K562 (cell line): ENCODE data around the gene CSTPP1. TPM values are rescaled to one million over a fixed set of nuclear protein-coding genes. Genes with fewer than 3 reads are reported as not detected.
"Not testable (repeated sequence)": the region's sequence is repeated elsewhere in the genome, so short reads cannot be mapped to it uniquely, and the experiment has no call there.

Experiments
- ATAC-seq: fragments of 200-7000 bp; cut with Tn5 transposase; 3 replicates; pipeline ENCODE4 v1.9.1; 2020; ENCODE audit warnings: moderate library complexity
- BruUV-seq: library from RNA; stranded (reverse); fragments of 400-500 nt; replicated peaks from 2 replicates; lab custom pipeline; 2021; lab: Mats Ljungman, UMichigan
- CTCF ChIA-PET: fragments of 300-600 bp; formaldehyde crosslinking; extraction: SDS; loops from one replicate; lab custom pipeline; 2021; ENCODE audit warnings: low intra/inter-chr PET ratio; lab: Yijun Ruan, JAX
- POLR2A ChIA-PET: fragments of 300-600, 350-650 bp; sonication (Branson Sonifier 250); formaldehyde crosslinking; extraction: SDS; loops from one replicate; lab custom pipeline; 2021; ENCODE audit warnings: antibody characterized with exemption, inconsistent platforms; lab: Yijun Ruan, JAX
- DNase-seq, 4 experiments: peaks; one replicate each; pipeline versions ENCODE4 v3.0.0 to v3.0.0-alpha.2; 2011 to 2018; ENCODE audit warnings: low spot score in 3 of 4, mixed read lengths in 3 of 4; ENCODE audit errors: extremely low read depth in 1 of 4
- FAIRE-seq: peaks from 2 replicates; lab custom pipeline; 2011; peaks lifted over from hg19 to GRCh38; lab: Jason Lieb, UNC
- H2AFZ ChIP-seq: 2 replicates; pipeline ENCODE4 v1.6.0; 2011; ENCODE audit warnings: low read depth, low read length, control low read depth, inconsistent platforms
- H3K27ac ChIP-seq: fragments of 200-600 bp; 3 replicates; pipeline ENCODE4 v1.8.0; 2011; ENCODE audit warnings: low read depth, mild to moderate bottlenecking, control low read depth, inconsistent platforms, low read length, moderate library complexity, mixed read lengths; ENCODE audit errors: extremely low read depth
- H3K27me3 ChIP-seq, 2 experiments: fragments of 300-600 bp in 1 of 2; 2 replicates in 1 of 2; 3 replicates in 1 of 2; pipeline versions ENCODE4 v1.6.0 to v1.8.0; 2011; ENCODE audit warnings: inconsistent platforms in 2 of 2, low read length in 2 of 2, mild to moderate bottlenecking in 1 of 2, mixed read lengths in 1 of 2, moderate library complexity in 1 of 2; ENCODE audit not compliant: control insufficient read depth in 2 of 2, insufficient read depth in 2 of 2
- H3K36me3 ChIP-seq: fragments of 300-600 bp; 3 replicates; pipeline ENCODE4 v1.8.0; 2011; ENCODE audit warnings: mild to moderate bottlenecking, low read length, inconsistent platforms; ENCODE audit not compliant: control insufficient read depth, insufficient read depth
- H3K4me1 ChIP-seq, 2 experiments: fragments of 200-600 bp in 1 of 2; replicated peaks in 1 of 2; 2 replicates in 1 of 2; 3 replicates in 1 of 2; pipeline versions ENCODE4 v1.5.1 to v1.8.0; 2011; ENCODE audit warnings: inconsistent platforms in 2 of 2, low read length in 2 of 2, mild to moderate bottlenecking in 1 of 2, mixed read lengths in 1 of 2, moderate library complexity in 1 of 2; ENCODE audit not compliant: control insufficient read depth in 2 of 2, insufficient read depth in 2 of 2
- H3K4me2 ChIP-seq: 2 replicates; pipeline ENCODE4 v1.6.1; 2011; ENCODE audit warnings: low read length, control low read depth, inconsistent platforms, mixed read lengths; ENCODE audit not compliant: insufficient read depth
- H3K4me3 ChIP-seq: fragments of 200-600 bp; sonication (generic), shearing (Covaris generic); 2 replicates; pipeline ENCODE4 v1.5.1; 2016; ENCODE audit warnings: control low read depth, inconsistent platforms
- H3K79me2 ChIP-seq: fragments of 200-600 bp; 3 replicates; pipeline ENCODE4 v1.8.0; 2011; ENCODE audit warnings: low read length, inconsistent platforms; ENCODE audit not compliant: control insufficient read depth, insufficient read depth
- H3K9ac ChIP-seq, 2 experiments: 2 replicates each; pipeline versions ENCODE4 v1.6.0 to v1.6.1; 2011; ENCODE audit warnings: low read depth in 2 of 2, low read length in 2 of 2, control low read depth in 1 of 2, inconsistent platforms in 1 of 2, mild to moderate bottlenecking in 1 of 2, mixed read lengths in 1 of 2; ENCODE audit not compliant: insufficient read depth in 1 of 2
- H3K9me1 ChIP-seq: one replicate; pipeline ENCODE4 v1.6.0; 2011; ENCODE audit warnings: inconsistent platforms, mild to moderate bottlenecking, low read length, moderate library complexity; ENCODE audit not compliant: control insufficient read depth, insufficient read depth
- H3K9me3 ChIP-seq: replicated peaks from 2 replicates; pipeline ENCODE4 v1.5.1; 2011; ENCODE audit warnings: low read depth, low read length, inconsistent platforms; ENCODE audit not compliant: control insufficient read depth, insufficient read depth
- H4K20me1 ChIP-seq: replicated peaks from 2 replicates; pipeline ENCODE4 v1.6.1; 2011; ENCODE audit warnings: low read length, inconsistent platforms, mixed read lengths; ENCODE audit not compliant: control insufficient read depth, insufficient read depth
- CEBPB ChIP-seq: fragments of 450-650 bp; IDR thresholded peaks from 2 replicates; pipeline ENCODE4 v1.6.1; 2016; ENCODE audit warnings: missing genetic modification characterization, missing compliant biosample characterization
- ZNF121 ChIP-seq: sonication (generic); formaldehyde crosslinking; conservative IDR thresholded peaks from 2 replicates; pipeline ENCODE4 v1.8.0; 2022; ENCODE audit warnings: missing genetic modification reagents
- WGBS: fragments of 100-300 bp; shearing (Covaris generic); methylation state at CpG from one replicate; pipeline ENCODE4 v1.1.6; 2016; ENCODE audit warnings: low coverage, mixed read lengths; ENCODE audit not compliant: insufficient coverage; ENCODE audit errors: missing lambda C conversion rate; 5-methylcytosine and 5-hydroxymethylcytosine counted together
- in situ Hi-C: fragments of 300-500 bp; cut with MboI; formaldehyde crosslinking; loops from 4 replicates; pipeline ENCODE4 v1.15.0; 2018; ENCODE audit warnings: inconsistent platforms, mixed read lengths
- intact Hi-C: fragments of 100-400 bp; cut with micrococcal nuclease; formaldehyde crosslinking; loops from 2 replicates; pipeline ENCODE4 v1.14.2; 2022
- polyA plus RNA-seq, 8 experiments: library from polyadenylated mRNA; depleted of rRNA in 4 of 8; stranded (reverse) in 5 of 8; unstranded in 3 of 8; fragments of >200 nt; fragmentation: Nextera tagmentation in 2 of 8; fragmentation: Illumina TruSeq in 1 of 8; extraction: Ambion mirVana in 2 of 8; extraction: Trizol in 1 of 8; gene quantifications; 2 replicates each; pipeline versions ENCODE4 v1.2.1 to v1.2.3, GENCODE V29; 2011 to 2014; ENCODE audit warnings: inconsistent platforms in 1 of 8, missing spikeins in 1 of 8
- total RNA-seq, 7 experiments: library from RNA; depleted of rRNA in 6 of 7; stranded (reverse); fragments of >200 nt in 6 of 7; fragmentation: Illumina TruSeq in 2 of 7; extraction: Trizol in 2 of 7; gene quantifications; 2 replicates each; pipeline versions ENCODE4 v1.2.1 to v1.2.3, GENCODE V29; 2011 to 2021; ENCODE audit warnings: low replicate concordance in 1 of 7
- TF ChIP-seq, protein P1 (sequence below): sonication (generic); formaldehyde crosslinking; IDR thresholded peaks from 2 replicates; pipeline ENCODE4 v1.8.1; 2023; ENCODE audit warnings: mild to moderate bottlenecking, missing genetic modification reagents

CSTPP1 gene
- total and polyA plus RNA-seq, 9 of the 15 experiments (the other 6 are each of a cell fraction or from before 2014, with no cell fraction given), result 6.5 to 17.8 (median 9.2) TPM

DNA sequence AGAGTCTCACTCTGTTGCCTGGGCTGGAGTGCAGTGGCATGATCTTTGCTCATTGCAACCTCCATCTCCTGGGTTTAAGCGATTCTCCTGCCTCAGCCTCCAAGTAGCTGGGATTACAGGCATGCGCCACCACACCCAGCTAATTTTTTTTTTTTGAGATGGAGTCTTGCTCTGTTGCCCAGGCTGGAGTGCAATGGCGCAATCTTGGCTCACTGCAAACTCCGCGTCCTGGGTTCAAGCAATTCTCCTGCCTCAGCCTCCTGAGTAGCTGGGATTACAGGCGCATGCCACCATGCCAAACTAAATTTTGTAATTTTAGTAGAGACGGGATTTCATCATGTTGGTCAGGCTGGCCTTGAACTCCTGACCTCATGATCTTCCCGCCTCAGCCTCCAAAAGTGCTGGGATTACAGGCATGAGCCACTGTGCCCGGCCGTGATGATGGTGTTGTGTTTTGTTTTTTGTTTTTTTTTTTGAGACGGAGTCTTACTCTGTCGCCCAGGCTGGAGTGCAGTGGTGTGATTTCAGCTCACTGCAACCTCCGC, 271.5 kb downstream of the CSTPP1 start:
- H3K4me2 ChIP-seq, H3K27me3 ChIP-seq, H2AFZ ChIP-seq, H3K9me1 ChIP-seq, intact Hi-C loops: not testable (repeated sequence)
- 54% methylated on average over 10 of the region's 13 CpGs for WGBS
- POLR2A ChIA-PET, result interaction anchor here (0.7 to 0.8 kb wide), 2 partner anchors 101 to 971 kb away, joined by 3 read pairs; no protein-coding TSS in a partner anchor
- peak; percentile 19; the same call in 1 of the 2 replicates for TF ChIP-seq CEBPB (tag)
- TF ChIP-seq, protein P1, sequence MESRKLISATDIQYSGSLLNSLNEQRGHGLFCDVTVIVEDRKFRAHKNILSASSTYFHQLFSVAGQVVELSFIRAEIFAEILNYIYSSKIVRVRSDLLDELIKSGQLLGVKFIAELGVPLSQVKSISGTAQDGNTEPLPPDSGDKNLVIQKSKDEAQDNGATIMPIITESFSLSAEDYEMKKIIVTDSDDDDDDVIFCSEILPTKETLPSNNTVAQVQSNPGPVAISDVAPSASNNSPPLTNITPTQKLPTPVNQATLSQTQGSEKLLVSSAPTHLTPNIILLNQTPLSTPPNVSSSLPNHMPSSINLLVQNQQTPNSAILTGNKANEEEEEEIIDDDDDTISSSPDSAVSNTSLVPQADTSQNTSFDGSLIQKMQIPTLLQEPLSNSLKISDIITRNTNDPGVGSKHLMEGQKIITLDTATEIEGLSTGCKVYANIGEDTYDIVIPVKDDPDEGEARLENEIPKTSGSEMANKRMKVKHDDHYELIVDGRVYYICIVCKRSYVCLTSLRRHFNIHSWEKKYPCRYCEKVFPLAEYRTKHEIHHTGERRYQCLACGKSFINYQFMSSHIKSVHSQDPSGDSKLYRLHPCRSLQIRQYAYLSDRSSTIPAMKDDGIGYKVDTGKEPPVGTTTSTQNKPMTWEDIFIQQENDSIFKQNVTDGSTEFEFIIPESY (CRISPR knock-in tag), result 0 out of 2 replicates have a peak, but pooled peaks have one; percentile 28
- peak; percentile 31; the same call in 1 of the 2 replicates for TF ChIP-seq ZNF121 (CRISPR knock-in tag)
- TF ChIP-seq, all 486 proteins: peak for 3; not testable (repeated sequence) for 483
- in situ Hi-C loops, CTCF ChIA-PET, H3K36me3 ChIP-seq, H3K79me2 ChIP-seq, DNase-seq, FAIRE-seq, H3K27ac ChIP-seq, BruUV-seq, H3K4me1 ChIP-seq, H3K4me3 ChIP-seq, ATAC-seq, H3K9ac ChIP-seq, H4K20me1 ChIP-seq, H3K9me3 ChIP-seq: not testable (repeated sequence)
